OCI-LY3 (cell line): ENCODE data around the gene GOLGA6C.
"Not testable (repeated sequence)": the region's sequence is repeated elsewhere in the genome, so short reads cannot be mapped to it uniquely, and the experiment has no call there.

Experiments
- EZH2phosphoT487 ChIP-seq: fragments of 200-600 bp; shearing (Covaris generic); IDR thresholded peaks from 2 replicates; pipeline ENCODE4 v1.6.1; 2018; ENCODE audit warnings: antibody characterized with exemption, mixed run types, low read depth
- TF ChIP-seq, protein P1 (sequence below): fragments of 200-600, 300-600 bp; sonication (generic); IDR thresholded peaks from 2 replicates; pipeline ENCODE4 v1.5.1; 2014; ENCODE audit warnings: antibody characterized with exemption, low read length, low read depth

DNA sequence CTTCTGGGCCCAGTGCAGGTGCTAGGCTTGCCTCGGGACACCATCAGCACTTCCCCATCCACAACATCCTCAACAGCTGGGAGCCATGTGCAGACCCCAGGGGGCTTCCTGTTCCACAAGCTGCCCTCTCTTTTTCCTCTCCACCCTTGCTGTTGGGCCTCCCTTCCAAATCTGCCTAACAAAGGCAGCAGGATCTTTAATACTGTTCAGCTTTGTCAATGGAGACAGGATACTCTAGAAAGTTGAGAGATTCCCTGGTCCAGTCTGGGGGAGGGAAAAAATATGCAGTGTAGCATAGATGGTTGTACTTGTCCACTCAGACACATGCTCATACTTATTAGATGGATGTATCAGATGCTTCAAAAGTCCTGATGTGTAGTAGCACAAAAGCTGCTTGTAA is 20.4 kb downstream of the GOLGA6C start:
- TF ChIP-seq, protein P1, sequence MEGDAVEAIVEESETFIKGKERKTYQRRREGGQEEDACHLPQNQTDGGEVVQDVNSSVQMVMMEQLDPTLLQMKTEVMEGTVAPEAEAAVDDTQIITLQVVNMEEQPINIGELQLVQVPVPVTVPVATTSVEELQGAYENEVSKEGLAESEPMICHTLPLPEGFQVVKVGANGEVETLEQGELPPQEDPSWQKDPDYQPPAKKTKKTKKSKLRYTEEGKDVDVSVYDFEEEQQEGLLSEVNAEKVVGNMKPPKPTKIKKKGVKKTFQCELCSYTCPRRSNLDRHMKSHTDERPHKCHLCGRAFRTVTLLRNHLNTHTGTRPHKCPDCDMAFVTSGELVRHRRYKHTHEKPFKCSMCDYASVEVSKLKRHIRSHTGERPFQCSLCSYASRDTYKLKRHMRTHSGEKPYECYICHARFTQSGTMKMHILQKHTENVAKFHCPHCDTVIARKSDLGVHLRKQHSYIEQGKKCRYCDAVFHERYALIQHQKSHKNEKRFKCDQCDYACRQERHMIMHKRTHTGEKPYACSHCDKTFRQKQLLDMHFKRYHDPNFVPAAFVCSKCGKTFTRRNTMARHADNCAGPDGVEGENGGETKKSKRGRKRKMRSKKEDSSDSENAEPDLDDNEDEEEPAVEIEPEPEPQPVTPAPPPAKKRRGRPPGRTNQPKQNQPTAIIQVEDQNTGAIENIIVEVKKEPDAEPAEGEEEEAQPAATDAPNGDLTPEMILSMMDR: not testable (repeated sequence)
- TF ChIP-seq EZH2phosphoT487: not testable (repeated sequence)
